GM18526 (cell line): ENCODE data around the gene PHF8.

Source experiments
- POLR2A ChIP-seq: IDR thresholded peaks from 3 replicates; pipeline ENCODE4 v1.6.1; 2011; ENCODE audit not compliant: insufficient read length; ENCODE audit errors: extremely low read depth

PHF8 gene

GRCh38 chrX:53930515-53931380 lies 113.5 kb downstream of the PHF8 start:
- no peak for TF ChIP-seq POLR2A

GRCh38 chrX:53926030-53926429 lies 118.2 kb downstream of the PHF8 start:
- no peak for TF ChIP-seq POLR2A

- no peak for TF ChIP-seq POLR2A
Measured at GRCh38 chrX:53918702-53919101, 125.6 kb downstream of the PHF8 start.

- TF ChIP-seq POLR2A, result no peak
Measured at GRCh38 chrX:53900623-53901022, 143.7 kb downstream of the PHF8 start.

GRCh38 chrX:53895270-53895669 lies 149.0 kb downstream of the PHF8 start:
- no peak for TF ChIP-seq POLR2A
